PC-3 (cell line): ENCODE data around the gene C20orf96. TPM values are rescaled to one million over a fixed set of nuclear protein-coding genes. Genes with fewer than 3 reads are reported as not detected.

Experiments used
- ATAC-seq: fragments of 200-7000 bp; cut with Tn5 transposase; 2 replicates; pipeline ENCODE4 v1.9.1; 2020; ENCODE audit warnings: mild to moderate bottlenecking, moderate library complexity
- BruUV-seq: library from RNA; stranded (reverse); fragments of 400-500 nt; replicated peaks from 2 replicates; lab custom pipeline; 2021; lab: Mats Ljungman, UMichigan
- CTCF ChIA-PET: fragments of 300-600 bp; sonication (Branson Sonifier 250); formaldehyde crosslinking; loops from one replicate; lab custom pipeline; 2022; ENCODE audit warnings: antibody characterized with exemption; lab: Charles Lee
- POLR2A ChIA-PET: fragments of 300-600 bp; sonication (Branson Sonifier 250); formaldehyde crosslinking; loops from one replicate; lab custom pipeline; 2022; ENCODE audit warnings: antibody characterized with exemption; ENCODE audit not compliant: unreplicated experiment; lab: Charles Lee
- DNase-seq: peaks from one replicate; pipeline ENCODE4 v3.0.0-alpha.2; 2015
- H2AFZ ChIP-seq: fragments of 300-600 bp; sonication (generic); 2 replicates; pipeline ENCODE4 v1.6.0; 2016; ENCODE audit warnings: antibody characterized with exemption, low read length
- H3F3A ChIP-seq: fragments of 300-600 bp; sonication (generic); one replicate; pipeline ENCODE4 v1.6.0; 2017; ENCODE audit warnings: antibody characterized with exemption, low read length, control low read depth, mild to moderate bottlenecking; ENCODE audit not compliant: unreplicated experiment
- H3K27ac ChIP-seq: fragments of 300-600 bp; sonication (generic); 2 replicates; pipeline ENCODE4 v1.5.1; 2016; ENCODE audit warnings: mild to moderate bottlenecking, low read length
- H3K27me3 ChIP-seq: fragments of 300-600 bp; sonication (generic); 2 replicates; pipeline ENCODE4 v1.6.1; 2016; ENCODE audit warnings: low read length, mixed read lengths
- H3K36me3 ChIP-seq: fragments of 300-600 bp; sonication (generic); 2 replicates; pipeline ENCODE4 v1.6.1; 2016; ENCODE audit warnings: low read depth, mixed run types, low read length, mixed read lengths
- H3K4me1 ChIP-seq: fragments of 300-600 bp; sonication (generic); 2 replicates; pipeline ENCODE4 v1.5.1; 2016; ENCODE audit warnings: low read length; ENCODE audit not compliant: insufficient read depth
- H3K4me2 ChIP-seq: fragments of 300-600 bp; sonication (generic); 2 replicates; pipeline ENCODE4 v1.6.0; 2016; ENCODE audit warnings: low read length
- H3K4me3 ChIP-seq: fragments of 300-600 bp; sonication (generic); 2 replicates; pipeline ENCODE4 v1.5.1; 2016; ENCODE audit warnings: mild to moderate bottlenecking, low read length, mixed read lengths
- H3K79me2 ChIP-seq: fragments of 300-600 bp; sonication (generic); 2 replicates; pipeline ENCODE4 v1.6.1; 2017; ENCODE audit warnings: low read length, mixed read lengths
- H3K9ac ChIP-seq: fragments of 300-600 bp; sonication (generic); 2 replicates; pipeline ENCODE4 v1.6.0; 2016; ENCODE audit warnings: mild to moderate bottlenecking, low read length
- H3K9me2 ChIP-seq: fragments of 300-600 bp; sonication (generic); replicated peaks from 2 replicates; pipeline ENCODE4 v1.6.1; 2016; ENCODE audit warnings: mixed run types, low read length, mixed read lengths
- H3K9me3 ChIP-seq: fragments of 300-600 bp; sonication (generic); 2 replicates; pipeline ENCODE4 v1.6.1; 2016; ENCODE audit warnings: low read length, mixed read lengths
- H4K20me1 ChIP-seq: fragments of 300-600 bp; sonication (generic); 2 replicates; pipeline ENCODE4 v1.6.1; 2016; ENCODE audit warnings: low read length, mixed read lengths
- EZH2 ChIP-seq: fragments of 300-600 bp; sonication (generic); IDR thresholded peaks from one replicate; pipeline ENCODE4 v1.6.1; 2017; ENCODE audit warnings: antibody characterized with exemption, mild to moderate bottlenecking, low read length; ENCODE audit not compliant: unreplicated experiment
- EZH2phosphoT487 ChIP-seq: fragments of 300-600 bp; sonication (generic); IDR thresholded peaks from 2 replicates; pipeline ENCODE4 v1.6.1; 2018; ENCODE audit warnings: mild to moderate bottlenecking, antibody characterized with exemption, low read length, borderline replicate concordance
- intact Hi-C: fragments of 100-400 bp; cut with micrococcal nuclease; formaldehyde crosslinking; loops from 2 replicates; pipeline ENCODE4 v1.9.0; 2023
- total RNA-seq: library from RNA; depleted of rRNA; stranded (reverse); fragments of >200 nt; gene quantifications from 2 replicates; pipeline ENCODE4 v1.2.3, GENCODE V29; 2014
- TF ChIP-seq, protein P1 (sequence below): fragments of 300-600 bp; sonication (generic); conservative IDR thresholded peaks from 2 replicates; pipeline ENCODE4 v1.5.1; 2017; ENCODE audit warnings: antibody characterized with exemption, low read depth, mild to moderate bottlenecking, low read length

The C20orf96 gene
- total RNA-seq, 1 experiment from 2014 or later = 3.4 TPM

DNA sequence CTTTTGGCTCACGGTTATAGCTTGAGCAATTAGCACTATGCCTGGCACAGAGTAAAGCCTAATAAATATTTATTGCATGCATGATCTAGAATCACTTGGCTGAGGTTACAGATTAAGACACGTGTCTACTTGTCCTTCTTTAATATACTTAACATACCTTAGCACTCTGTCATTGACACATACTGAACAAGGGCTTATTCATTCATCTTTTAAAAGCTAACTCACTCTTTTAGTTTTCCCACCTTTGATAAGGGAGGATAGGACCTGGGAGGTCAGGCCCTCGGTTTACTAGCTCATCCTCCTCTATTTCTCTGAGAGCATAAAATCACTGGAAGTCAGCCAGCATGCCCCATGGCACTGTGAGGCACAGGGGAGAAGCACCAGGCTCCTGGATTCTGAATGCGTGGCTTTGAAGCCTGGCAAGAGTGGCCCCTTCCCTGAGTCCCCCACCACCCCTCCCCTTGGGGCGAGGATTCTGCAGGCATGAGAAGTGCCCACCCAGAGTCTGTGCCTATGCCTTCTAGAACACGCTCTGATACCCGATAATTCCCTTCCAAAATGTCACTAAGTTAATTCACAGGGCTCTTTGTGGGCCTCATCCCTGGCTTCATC is 18.0 kb upstream of the C20orf96 start:
- H3K9me3 ChIP-seq = no peaks in the 10 kb centered on the region
- TF ChIP-seq EZH2phosphoT487 (no peak), EZH2 (no peak)
- ChIA-PET POLR2A (no interaction called here), CTCF (no interaction called here)
- intact Hi-C loops = no loop called here
- ATAC-seq (peak; percentile 47), DNase-seq (peak; percentile 52)
- H3K4me2 ChIP-seq = no peak overlapping the region
- H3K36me3 ChIP-seq = no peaks in the 10 kb centered on the region
- no peak overlapping the region for H3K4me3 ChIP-seq
- no peak overlapping the region for H2AFZ ChIP-seq
- no peaks in the 10 kb centered on the region for H3F3A ChIP-seq
- H3K4me1 ChIP-seq = peaks cover 6% of the 10 kb centered on the region
- H3K27ac ChIP-seq = no peak overlapping the region
- H3K27me3 ChIP-seq = no peaks in the 10 kb centered on the region
- H3K9ac ChIP-seq = no peak overlapping the region
- no peaks in the 10 kb centered on the region for H4K20me1 ChIP-seq
- no peaks in the 10 kb centered on the region for H3K79me2 ChIP-seq
- no peaks in the 10 kb centered on the region for H3K9me2 ChIP-seq
- BruUV-seq = no TSS peak

GRCh38 chr20:305745-306144 is 15.2 kb upstream of the C20orf96 start:
- no peak overlapping the region for H3K4me3 ChIP-seq
- BruUV-seq = no TSS peak
- H3K4me1 ChIP-seq = peaks cover 9% of the 10 kb centered on the region
- H3K79me2 ChIP-seq = peaks cover 8% of the 10 kb centered on the region
- TF ChIP-seq, protein P1, sequence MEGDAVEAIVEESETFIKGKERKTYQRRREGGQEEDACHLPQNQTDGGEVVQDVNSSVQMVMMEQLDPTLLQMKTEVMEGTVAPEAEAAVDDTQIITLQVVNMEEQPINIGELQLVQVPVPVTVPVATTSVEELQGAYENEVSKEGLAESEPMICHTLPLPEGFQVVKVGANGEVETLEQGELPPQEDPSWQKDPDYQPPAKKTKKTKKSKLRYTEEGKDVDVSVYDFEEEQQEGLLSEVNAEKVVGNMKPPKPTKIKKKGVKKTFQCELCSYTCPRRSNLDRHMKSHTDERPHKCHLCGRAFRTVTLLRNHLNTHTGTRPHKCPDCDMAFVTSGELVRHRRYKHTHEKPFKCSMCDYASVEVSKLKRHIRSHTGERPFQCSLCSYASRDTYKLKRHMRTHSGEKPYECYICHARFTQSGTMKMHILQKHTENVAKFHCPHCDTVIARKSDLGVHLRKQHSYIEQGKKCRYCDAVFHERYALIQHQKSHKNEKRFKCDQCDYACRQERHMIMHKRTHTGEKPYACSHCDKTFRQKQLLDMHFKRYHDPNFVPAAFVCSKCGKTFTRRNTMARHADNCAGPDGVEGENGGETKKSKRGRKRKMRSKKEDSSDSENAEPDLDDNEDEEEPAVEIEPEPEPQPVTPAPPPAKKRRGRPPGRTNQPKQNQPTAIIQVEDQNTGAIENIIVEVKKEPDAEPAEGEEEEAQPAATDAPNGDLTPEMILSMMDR = no peak
- TF ChIP-seq EZH2 (no peak), EZH2phosphoT487 (no peak)
- no peak overlapping the region for H3K27ac ChIP-seq
- POLR2A ChIA-PET = no interaction called here
- H3K36me3 ChIP-seq = no peaks in the 10 kb centered on the region
- DNase-seq (no peak), ATAC-seq (no peak)
- no peaks in the 10 kb centered on the region for H3K9me3 ChIP-seq
- H3K9me2 ChIP-seq = no peaks in the 10 kb centered on the region
- H3K9ac ChIP-seq = no peak overlapping the region
- no peak overlapping the region for H3K4me2 ChIP-seq
- CTCF ChIA-PET = no interaction called here
- H2AFZ ChIP-seq = no peak overlapping the region
- peaks cover 7% of the 10 kb centered on the region for H4K20me1 ChIP-seq
- intact Hi-C loops = no loop called here
- no peaks in the 10 kb centered on the region for H3K27me3 ChIP-seq
- no peaks in the 10 kb centered on the region for H3F3A ChIP-seq

DNA sequence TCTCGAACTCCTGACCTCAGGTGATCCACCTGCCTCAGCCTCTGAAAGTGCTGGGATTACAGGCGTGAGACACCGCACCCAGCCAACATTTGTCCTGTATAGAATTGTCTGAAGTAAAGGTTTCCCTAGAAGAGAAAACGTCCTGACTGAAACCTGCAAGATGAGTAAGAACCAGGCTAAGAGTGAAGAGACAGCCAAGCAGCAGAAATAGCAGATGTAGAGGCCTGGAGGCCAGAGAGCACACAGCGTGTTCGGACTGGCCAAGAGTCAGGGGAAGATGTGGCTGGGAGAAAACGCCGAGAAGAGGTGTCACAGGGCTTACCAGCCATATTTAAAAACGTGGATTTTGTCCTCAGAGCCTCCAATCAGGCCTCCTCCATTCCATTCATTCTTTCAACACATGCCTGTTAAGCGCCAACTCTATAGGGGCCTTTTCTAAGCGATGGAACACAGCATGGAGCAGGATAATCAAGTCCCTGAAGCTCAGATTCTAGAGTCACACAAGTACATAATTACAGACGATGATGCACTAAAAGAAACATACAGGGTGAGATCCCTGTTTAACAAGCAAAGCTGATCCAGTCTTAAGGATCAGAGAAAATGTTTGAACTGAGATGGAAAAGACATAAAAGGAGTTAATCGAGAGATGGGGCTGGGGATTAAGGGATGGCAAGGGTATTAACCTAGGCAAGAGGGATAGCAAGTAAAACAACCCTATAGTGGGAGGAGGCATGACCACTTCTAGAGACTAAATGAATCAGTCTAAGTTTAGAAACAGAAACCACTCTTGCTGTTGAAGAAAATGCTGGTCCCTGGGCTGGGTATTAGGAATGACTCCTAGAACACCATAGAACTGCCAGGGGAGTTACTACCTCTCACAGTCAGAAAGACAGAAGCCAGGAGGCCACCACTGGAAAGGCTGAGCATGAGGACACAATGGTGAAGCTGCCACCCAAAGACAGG is 11.6 kb upstream of the C20orf96 start:
- H3K9me3 ChIP-seq = no peaks in the 10 kb centered on the region
- H2AFZ ChIP-seq = no peak overlapping the region
- peaks cover 32% of the 10 kb centered on the region for H4K20me1 ChIP-seq
- intact Hi-C loops = no loop called here
- H3K27ac ChIP-seq = no peak overlapping the region
- TF ChIP-seq, protein P1 = no peak
- TF ChIP-seq EZH2phosphoT487 = no peak
- no peak for TF ChIP-seq EZH2
- ChIA-PET POLR2A (no interaction called here), CTCF (no interaction called here)
- no peak overlapping the region for H3K9ac ChIP-seq
- ATAC-seq (no peak), DNase-seq (no peak)
- no peaks in the 10 kb centered on the region for H3K9me2 ChIP-seq
- BruUV-seq = no TSS peak
- H3K4me3 ChIP-seq = no peak overlapping the region
- no peaks in the 10 kb centered on the region for H3K36me3 ChIP-seq
- H3K27me3 ChIP-seq = no peaks in the 10 kb centered on the region
- peaks cover 41% of the 10 kb centered on the region for H3K79me2 ChIP-seq
- H3K4me1 ChIP-seq = peaks cover 23% of the 10 kb centered on the region
- H3K4me2 ChIP-seq = no peak overlapping the region
- no peaks in the 10 kb centered on the region for H3F3A ChIP-seq
